Upper lobe of right lung (tissue), 1 donor: Measurements from ENCODE around the gene SLC6A11. TPM values are rescaled to one million over a fixed set of nuclear protein-coding genes. Genes with fewer than 3 reads are reported as not detected.

ENCODE experiments used
- ATAC-seq: fragments of 200-7000 bp; cut with Tn5 transposase; one replicate; pipeline ENCODE4 v1.9.1; 2020; ENCODE audit warnings: mild to moderate bottlenecking, moderate library complexity
- DNase-seq: peaks from one replicate; pipeline ENCODE4 v3.0.0-alpha.2; 2020
- H3K27ac ChIP-seq: fragments of 200-600 bp; one replicate; pipeline ENCODE4 v1.8.0; 2022
- H3K27me3 ChIP-seq: fragments of 200-600 bp; one replicate; pipeline ENCODE4 v1.8.0; 2022; ENCODE audit warnings: mild to moderate bottlenecking
- H3K36me3 ChIP-seq: fragments of 200-600 bp; one replicate; pipeline ENCODE4 v1.8.0; 2022
- H3K4me1 ChIP-seq: fragments of 200-600 bp; one replicate; pipeline ENCODE4 v1.8.0; 2022
- H3K4me3 ChIP-seq: fragments of 200-600 bp; one replicate; pipeline ENCODE4 v1.8.0; 2022; ENCODE audit warnings: mild to moderate bottlenecking
- H3K9me3 ChIP-seq: fragments of 200-600 bp; one replicate; pipeline ENCODE4 v1.8.0; 2022
- intact Hi-C: fragments of 100-400 bp; cut with DNase I; formaldehyde crosslinking; loops from one replicate; pipeline ENCODE4 v1.11.0; 2022
- total RNA-seq: library from RNA; stranded (reverse); fragmentation: NEBNext Ultra II Directional; extraction: Animal tissue kit (Norgen Biotek cat#: 25700); gene quantifications from one replicate; pipeline ENCODE4 v1.2.1, GENCODE V29; 2021
- TF ChIP-seq, protein P1 (sequence below): fragments of 200-600 bp; IDR thresholded peaks from one replicate; pipeline ENCODE4 v1.8.0; 2022; ENCODE audit warnings: antibody characterized with exemption
- donor health status: DM: no; HTN: yes; CAD: no; lungs with severe emphysema.

SLC6A11 gene
- total RNA-seq, 1 donor from 2014 or later, result 0.17 TPM

GRCh38 chr3:10781981-10782380, 34.0 kb upstream of the SLC6A11 start:
- TF ChIP-seq, protein P1, sequence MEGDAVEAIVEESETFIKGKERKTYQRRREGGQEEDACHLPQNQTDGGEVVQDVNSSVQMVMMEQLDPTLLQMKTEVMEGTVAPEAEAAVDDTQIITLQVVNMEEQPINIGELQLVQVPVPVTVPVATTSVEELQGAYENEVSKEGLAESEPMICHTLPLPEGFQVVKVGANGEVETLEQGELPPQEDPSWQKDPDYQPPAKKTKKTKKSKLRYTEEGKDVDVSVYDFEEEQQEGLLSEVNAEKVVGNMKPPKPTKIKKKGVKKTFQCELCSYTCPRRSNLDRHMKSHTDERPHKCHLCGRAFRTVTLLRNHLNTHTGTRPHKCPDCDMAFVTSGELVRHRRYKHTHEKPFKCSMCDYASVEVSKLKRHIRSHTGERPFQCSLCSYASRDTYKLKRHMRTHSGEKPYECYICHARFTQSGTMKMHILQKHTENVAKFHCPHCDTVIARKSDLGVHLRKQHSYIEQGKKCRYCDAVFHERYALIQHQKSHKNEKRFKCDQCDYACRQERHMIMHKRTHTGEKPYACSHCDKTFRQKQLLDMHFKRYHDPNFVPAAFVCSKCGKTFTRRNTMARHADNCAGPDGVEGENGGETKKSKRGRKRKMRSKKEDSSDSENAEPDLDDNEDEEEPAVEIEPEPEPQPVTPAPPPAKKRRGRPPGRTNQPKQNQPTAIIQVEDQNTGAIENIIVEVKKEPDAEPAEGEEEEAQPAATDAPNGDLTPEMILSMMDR, result no peak
- no peaks in the 10 kb centered on the region for H3K36me3 ChIP-seq

DNA sequence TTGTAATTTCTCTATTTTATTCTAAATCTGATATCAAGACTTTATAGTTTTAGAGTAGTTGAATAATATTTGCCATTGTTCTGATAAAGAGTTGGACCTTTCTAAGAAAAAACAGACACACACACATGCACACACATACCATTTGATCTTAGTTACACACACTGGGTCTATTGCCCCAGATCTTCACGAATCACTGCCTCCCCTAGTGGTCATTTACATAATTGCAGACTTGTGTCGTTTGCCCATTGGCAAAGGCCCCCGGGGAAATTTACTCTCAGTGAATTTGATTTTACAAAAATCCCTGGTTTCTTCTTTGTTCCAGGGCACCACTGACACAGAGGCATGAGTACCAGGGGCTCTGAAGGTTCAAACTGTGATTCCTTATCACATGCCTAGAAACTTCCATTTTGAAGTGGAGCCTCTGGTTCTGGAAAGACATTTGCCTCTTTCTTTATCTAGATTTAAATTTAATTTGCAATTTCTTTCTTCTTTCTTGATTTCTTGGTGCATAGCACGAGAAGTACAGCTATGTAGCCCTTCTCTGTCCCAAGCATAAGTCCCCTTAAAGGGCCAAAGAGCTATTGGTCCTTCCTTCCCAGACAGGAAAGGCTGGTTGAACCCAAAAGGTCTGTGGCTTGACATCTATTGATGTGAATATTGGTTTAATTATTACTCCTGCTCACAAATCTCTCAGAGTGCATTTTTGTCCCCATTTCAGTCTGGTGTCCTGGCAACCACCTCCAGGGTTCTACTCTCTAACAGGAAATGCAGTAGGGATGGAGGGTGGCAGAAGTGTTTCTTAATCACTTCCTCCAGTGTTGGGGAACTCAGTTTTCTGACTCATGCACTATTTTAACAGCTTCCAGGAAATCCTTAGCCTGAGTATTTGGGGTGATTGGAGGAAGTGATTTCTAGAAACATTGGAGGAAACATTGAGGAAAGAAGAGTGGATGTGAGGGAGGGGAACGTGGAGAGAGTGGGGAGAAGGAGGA, 32.4 kb upstream of the SLC6A11 start:
- no peak overlapping the region for H3K27ac ChIP-seq
- TF ChIP-seq, protein P1, result peak; percentile 82
- ATAC-seq (peak; percentile 80), DNase-seq (no peak)
- no peaks in the 10 kb centered on the region for H3K9me3 ChIP-seq
- H3K4me3 ChIP-seq, result no peak overlapping the region
- no peaks in the 10 kb centered on the region for H3K27me3 ChIP-seq
- intact Hi-C loops, result no loop called here
- H3K4me1 ChIP-seq, result no peaks in the 10 kb centered on the region
- no peaks in the 10 kb centered on the region for H3K36me3 ChIP-seq

More at GRCh38 chr3:10781981-10782380, 34.0 kb upstream of the SLC6A11 start:
- Histone ChIP-seq H3K4me1 (no peaks in the 10 kb centered on the region), H3K27me3 (no peaks in the 10 kb centered on the region), H3K27ac (no peak overlapping the region), H3K9me3 (no peaks in the 10 kb centered on the region), H3K4me3 (no peak overlapping the region)
- DNase-seq (no peak), ATAC-seq (no peak)
- intact Hi-C loops, result no loop called here

DNA sequence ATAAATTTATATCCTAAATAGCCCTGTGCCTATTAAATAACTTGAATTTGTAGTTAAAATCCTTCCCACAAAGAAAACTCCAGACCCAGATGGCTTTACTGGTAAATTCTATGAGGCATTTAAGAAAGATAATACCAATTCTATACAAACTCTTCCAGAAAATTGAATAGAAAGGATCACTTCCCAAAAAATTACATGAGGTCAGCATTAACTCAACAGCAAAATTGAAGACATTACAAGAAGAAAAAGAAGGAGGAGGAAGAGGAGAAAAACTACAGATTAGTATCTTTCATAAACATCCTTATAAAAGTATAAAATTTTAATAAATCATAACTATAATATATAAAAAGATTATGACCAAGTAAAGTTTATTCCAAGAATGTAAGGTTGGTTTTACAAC, 29.4 kb upstream of the SLC6A11 start:
- TF ChIP-seq, protein P1, result no peak
- intact Hi-C loops, result no loop called here
- no peaks in the 10 kb centered on the region for H3K36me3 ChIP-seq
- no peak overlapping the region for H3K27ac ChIP-seq
- no peaks in the 10 kb centered on the region for H3K4me1 ChIP-seq
- no peaks in the 10 kb centered on the region for H3K27me3 ChIP-seq
- no peak for ATAC-seq
- DNase-seq, result no peak
- no peak overlapping the region for H3K4me3 ChIP-seq
- no peaks in the 10 kb centered on the region for H3K9me3 ChIP-seq

- H3K4me3 ChIP-seq, result no peak overlapping the region
- TF ChIP-seq, protein P1, result no peak
- H3K27ac ChIP-seq, result no peak overlapping the region
- no peak for DNase-seq
- no peaks in the 10 kb centered on the region for H3K4me1 ChIP-seq
- intact Hi-C loops, result no loop called here
- H3K36me3 ChIP-seq, result no peaks in the 10 kb centered on the region
- H3K9me3 ChIP-seq, result no peaks in the 10 kb centered on the region
- peaks cover 4% of the 10 kb centered on the region for H3K27me3 ChIP-seq
- no peak for ATAC-seq
Measured at GRCh38 chr3:10788451-10788850, 27.6 kb upstream of the SLC6A11 start.

DNA sequence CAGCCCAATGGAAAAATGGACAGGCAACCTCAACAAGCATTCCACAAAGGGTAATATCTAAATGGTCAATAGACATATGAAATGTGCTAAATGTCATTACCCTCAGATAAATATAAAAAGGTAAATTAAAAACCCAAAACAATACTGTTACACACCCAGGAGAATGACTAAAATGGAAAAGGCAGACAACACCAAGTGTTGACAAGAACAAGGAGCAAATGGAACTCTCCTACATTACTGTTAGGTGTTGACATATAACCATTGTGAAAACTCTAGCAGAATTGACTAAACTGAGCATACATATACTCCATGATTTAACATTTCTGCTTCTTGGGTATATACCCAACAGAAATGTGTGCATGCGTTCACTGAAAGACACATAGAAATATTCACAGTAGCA, 25.3 kb upstream of the SLC6A11 start:
- Histone ChIP-seq H3K9me3 (no peaks in the 10 kb centered on the region), H3K4me3 (no peak overlapping the region), H3K27me3 (peaks cover 4% of the 10 kb centered on the region), H3K4me1 (no peaks in the 10 kb centered on the region), H3K36me3 (no peaks in the 10 kb centered on the region), H3K27ac (no peak overlapping the region)
- DNase-seq (no peak), ATAC-seq (no peak)
- intact Hi-C loops, result no loop called here
- TF ChIP-seq, protein P1, result no peak
